SJSA1 (cell line): ENCODE results near the gene ZNF112. TPM values are rescaled to one million over a fixed set of nuclear protein-coding genes. Genes with fewer than 3 reads are reported as not detected.

ENCODE experiments used
- total RNA-seq: library from RNA; depleted of rRNA; stranded (reverse); fragments of >200 nt; shearing (Covaris generic); gene quantifications from 2 replicates; pipeline ENCODE4 v1.2.3, GENCODE V29; 2014; rRNA removed

Gene ZNF112
- total RNA-seq, 1 experiment from 2014 or later = 7.1 TPM

Other genes starting within 250 kb of the ZNF112 start
- gene ZNF225, start 243.3 kb downstream of the ZNF112 start, total RNA-seq = 2.8 and 4.2 TPM in 2 replicates
- gene ZNF234, start 215.1 kb downstream of the ZNF112 start, total RNA-seq = 4.5 and 7.1 TPM in 2 replicates
- gene ZNF226, start 191.6 kb downstream of the ZNF112 start, total RNA-seq = 15.4 and 20.5 TPM in 2 replicates
- gene ZNF227, start 144.1 kb downstream of the ZNF112 start, total RNA-seq = 5.6 and 15.1 TPM in 2 replicates
- 0.50 TPM in 1 of 2 replicates, not detected in the other for gene ZNF233, start 96.8 kb downstream of the ZNF112 start, total RNA-seq
- 3.8 and 4.3 TPM in 2 replicates for gene ZNF235, start 51.7 kb downstream of the ZNF112 start, total RNA-seq
- 3.7 and 4.1 TPM in 2 replicates for gene ZNF285, start 44.9 kb upstream of the ZNF112 start, total RNA-seq
- 2.4 and 13.4 TPM in 2 replicates for gene ZNF229, start 91.8 kb upstream of the ZNF112 start, total RNA-seq
- 16.4 and 17.7 TPM in 2 replicates for gene ZNF180, start 143.8 kb upstream of the ZNF112 start, total RNA-seq
- gene CEACAM20, start 173.0 kb upstream of the ZNF112 start, total RNA-seq = 0.08 TPM in 1 of 2 replicates, not detected in the other